SK-N-SH treated with all-trans-retinoic acid at 6 μM for 48 hours (cell line): ENCODE measurements around the gene BCL2L13.

Experiments used
- ATAC-seq: fragments of 200-7000 bp; cut with Tn5 transposase; 3 replicates; pipeline ENCODE4 v1.9.1; 2020; ENCODE audit warnings: mild to moderate bottlenecking, moderate library complexity
- BACH2 ChIP-seq: fragments of 250-450 bp; sonication (Bioruptor Pico); IDR thresholded peaks from 2 replicates; pipeline ENCODE4 v1.9.0; 2021; ENCODE audit warnings: mild to moderate bottlenecking, borderline replicate concordance
- CSDC2 ChIP-seq: fragments of 250-450 bp; sonication (Bioruptor Pico); IDR thresholded peaks from 2 replicates; pipeline ENCODE4 v1.5.0; 2020; ENCODE audit warnings: mild to moderate bottlenecking, moderate library complexity
- ESRRG ChIP-seq: fragments of 250-450 bp; sonication (Bioruptor Pico); IDR thresholded peaks from 2 replicates; pipeline ENCODE4 v1.6.1; 2021; ENCODE audit warnings: mild to moderate bottlenecking
- GLIS3 ChIP-seq: fragments of 250-450 bp; sonication (Bioruptor Pico); IDR thresholded peaks from 2 replicates; pipeline ENCODE4 v1.5.0; 2020; ENCODE audit warnings: mild to moderate bottlenecking, moderate library complexity
- POU6F1 ChIP-seq: fragments of 250-450 bp; sonication (Bioruptor Pico); IDR thresholded peaks from 2 replicates; pipeline ENCODE4 v1.8.0; 2021; ENCODE audit warnings: low read depth, mild to moderate bottlenecking, moderate library complexity, borderline replicate concordance
- PPARA ChIP-seq: fragments of 250-450 bp; sonication (Bioruptor Pico); IDR thresholded peaks from 2 replicates; pipeline ENCODE4 v1.5.0; 2020; ENCODE audit warnings: mild to moderate bottlenecking, borderline replicate concordance
- RARB ChIP-seq: fragments of 250-450 bp; sonication (Bioruptor Pico); IDR thresholded peaks from 2 replicates; pipeline ENCODE4 v1.8.0; 2021; ENCODE audit warnings: mild to moderate bottlenecking, moderate library complexity
- SNAI2 ChIP-seq: fragments of 250-450 bp; sonication (Bioruptor Pico); IDR thresholded peaks from 2 replicates; pipeline ENCODE4 v1.5.0; 2020; ENCODE audit warnings: mild to moderate bottlenecking, moderate library complexity
- TCF4 ChIP-seq: fragments of 250-450 bp; sonication (Bioruptor Pico); IDR thresholded peaks from 2 replicates; pipeline ENCODE4 v1.8.0; 2021; ENCODE audit warnings: mild to moderate bottlenecking, moderate library complexity, borderline replicate concordance
- TOX ChIP-seq: fragments of 250-450 bp; sonication (Bioruptor Pico); IDR thresholded peaks from 2 replicates; pipeline ENCODE4 v1.8.0; 2021; ENCODE audit warnings: mild to moderate bottlenecking, moderate library complexity, borderline replicate concordance
- TSHZ2 ChIP-seq: fragments of 250-450 bp; sonication (Bioruptor Pico); IDR thresholded peaks from 2 replicates; pipeline ENCODE4 v1.5.0; 2020; ENCODE audit warnings: mild to moderate bottlenecking, moderate library complexity
- ZC3H10 ChIP-seq: fragments of 250-450 bp; sonication (Bioruptor Pico); IDR thresholded peaks from 2 replicates; pipeline ENCODE4 v1.5.1; 2021; ENCODE audit warnings: mild to moderate bottlenecking, moderate library complexity
- ZFP3 ChIP-seq: fragments of 250-450 bp; sonication (Bioruptor Pico); IDR thresholded peaks from 2 replicates; pipeline ENCODE4 v1.5.0; 2020; ENCODE audit warnings: mild to moderate bottlenecking, moderate library complexity
- ZFP30 ChIP-seq: fragments of 450-650 bp; formaldehyde crosslinking; IDR thresholded peaks from 2 replicates; pipeline ENCODE4 v1.5.0; 2022; ENCODE audit warnings: mild to moderate bottlenecking, moderate library complexity
- ZNF565 ChIP-seq: fragments of 450-650 bp; formaldehyde crosslinking; conservative IDR thresholded peaks from 2 replicates; pipeline ENCODE4 v1.5.0; 2020; ENCODE audit warnings: low read depth, mild to moderate bottlenecking, moderate library complexity
- ZNF70 ChIP-seq: fragments of 450-650 bp; formaldehyde crosslinking; IDR thresholded peaks from 2 replicates; pipeline ENCODE4 v1.5.0; 2020; ENCODE audit warnings: mild to moderate bottlenecking, moderate library complexity
- ZNF8 ChIP-seq: fragments of 450-650 bp; formaldehyde crosslinking; IDR thresholded peaks from 2 replicates; pipeline ENCODE4 v1.5.0; 2020; ENCODE audit warnings: mild to moderate bottlenecking, moderate library complexity
- TF ChIP-seq, protein P1 (sequence below): fragments of 250-450 bp; sonication (Bioruptor Pico); IDR thresholded peaks from 2 replicates; pipeline ENCODE4 v1.8.0; 2020; ENCODE audit warnings: mild to moderate bottlenecking, moderate library complexity, borderline replicate concordance
- TF ChIP-seq, protein P2 (sequence below): fragments of 250-450 bp; sonication (Bioruptor Pico); IDR thresholded peaks from 2 replicates; pipeline ENCODE4 v1.5.1; 2021; ENCODE audit warnings: mild to moderate bottlenecking, moderate library complexity
- TF ChIP-seq, protein P3 (sequence below): fragments of 250-450 bp; sonication (Bioruptor Pico); IDR thresholded peaks from 2 replicates; pipeline ENCODE4 v1.5.1; 2020; ENCODE audit warnings: low read depth, mild to moderate bottlenecking, moderate library complexity

BCL2L13 gene

GRCh38 chr22:17726928-17727897, 88.7 kb downstream of the BCL2L13 start:
- no peak for TF ChIP-seq TCF4 (CRISPR knock-in tag)
- no peak for TF ChIP-seq ESRRG (CRISPR knock-in tag)
- no peak for TF ChIP-seq RARB
- TF ChIP-seq, protein P1, sequence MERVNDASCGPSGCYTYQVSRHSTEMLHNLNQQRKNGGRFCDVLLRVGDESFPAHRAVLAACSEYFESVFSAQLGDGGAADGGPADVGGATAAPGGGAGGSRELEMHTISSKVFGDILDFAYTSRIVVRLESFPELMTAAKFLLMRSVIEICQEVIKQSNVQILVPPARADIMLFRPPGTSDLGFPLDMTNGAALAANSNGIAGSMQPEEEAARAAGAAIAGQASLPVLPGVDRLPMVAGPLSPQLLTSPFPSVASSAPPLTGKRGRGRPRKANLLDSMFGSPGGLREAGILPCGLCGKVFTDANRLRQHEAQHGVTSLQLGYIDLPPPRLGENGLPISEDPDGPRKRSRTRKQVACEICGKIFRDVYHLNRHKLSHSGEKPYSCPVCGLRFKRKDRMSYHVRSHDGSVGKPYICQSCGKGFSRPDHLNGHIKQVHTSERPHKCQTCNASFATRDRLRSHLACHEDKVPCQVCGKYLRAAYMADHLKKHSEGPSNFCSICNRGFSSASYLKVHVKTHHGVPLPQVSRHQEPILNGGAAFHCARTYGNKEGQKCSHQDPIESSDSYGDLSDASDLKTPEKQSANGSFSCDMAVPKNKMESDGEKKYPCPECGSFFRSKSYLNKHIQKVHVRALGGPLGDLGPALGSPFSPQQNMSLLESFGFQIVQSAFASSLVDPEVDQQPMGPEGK (CRISPR knock-in tag), result no peak
- no peak for TF ChIP-seq GLIS3
- TF ChIP-seq BACH2, result no peak
- no peak for TF ChIP-seq ZNF70 (CRISPR knock-in tag)
- no peak for TF ChIP-seq CSDC2 (CRISPR knock-in tag)
- TF ChIP-seq, protein P2, sequence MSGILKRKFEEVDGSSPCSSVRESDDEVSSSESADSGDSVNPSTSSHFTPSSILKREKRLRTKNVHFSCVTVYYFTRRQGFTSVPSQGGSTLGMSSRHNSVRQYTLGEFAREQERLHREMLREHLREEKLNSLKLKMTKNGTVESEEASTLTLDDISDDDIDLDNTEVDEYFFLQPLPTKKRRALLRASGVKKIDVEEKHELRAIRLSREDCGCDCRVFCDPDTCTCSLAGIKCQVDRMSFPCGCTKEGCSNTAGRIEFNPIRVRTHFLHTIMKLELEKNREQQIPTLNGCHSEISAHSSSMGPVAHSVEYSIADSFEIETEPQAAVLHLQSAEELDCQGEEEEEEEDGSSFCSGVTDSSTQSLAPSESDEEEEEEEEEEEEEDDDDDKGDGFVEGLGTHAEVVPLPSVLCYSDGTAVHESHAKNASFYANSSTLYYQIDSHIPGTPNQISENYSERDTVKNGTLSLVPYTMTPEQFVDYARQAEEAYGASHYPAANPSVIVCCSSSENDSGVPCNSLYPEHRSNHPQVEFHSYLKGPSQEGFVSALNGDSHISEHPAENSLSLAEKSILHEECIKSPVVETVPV, result no peak
- TF ChIP-seq TSHZ2 (CRISPR knock-in tag), result no peak
- no peak for TF ChIP-seq ZC3H10 (CRISPR knock-in tag)
- no peak for TF ChIP-seq PPARA (CRISPR knock-in tag)
- TF ChIP-seq POU6F1 (CRISPR knock-in tag), result no peak
- TF ChIP-seq ZFP3 (CRISPR knock-in tag), result no peak
- TF ChIP-seq ZFP30 (CRISPR knock-in tag), result no peak
- no peak for TF ChIP-seq ZNF565 (CRISPR knock-in tag)
- no peak for TF ChIP-seq TOX
- TF ChIP-seq, protein P3, sequence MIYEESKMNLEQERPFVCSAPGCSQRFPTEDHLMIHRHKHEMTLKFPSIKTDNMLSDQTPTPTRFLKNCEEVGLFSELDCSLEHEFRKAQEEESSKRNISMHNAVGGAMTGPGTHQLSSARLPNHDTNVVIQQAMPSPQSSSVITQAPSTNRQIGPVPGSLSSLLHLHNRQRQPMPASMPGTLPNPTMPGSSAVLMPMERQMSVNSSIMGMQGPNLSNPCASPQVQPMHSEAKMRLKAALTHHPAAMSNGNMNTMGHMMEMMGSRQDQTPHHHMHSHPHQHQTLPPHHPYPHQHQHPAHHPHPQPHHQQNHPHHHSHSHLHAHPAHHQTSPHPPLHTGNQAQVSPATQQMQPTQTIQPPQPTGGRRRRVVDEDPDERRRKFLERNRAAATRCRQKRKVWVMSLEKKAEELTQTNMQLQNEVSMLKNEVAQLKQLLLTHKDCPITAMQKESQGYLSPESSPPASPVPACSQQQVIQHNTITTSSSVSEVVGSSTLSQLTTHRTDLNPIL (CRISPR knock-in tag), result no peak
- TF ChIP-seq ZNF8, result no peak
- TF ChIP-seq SNAI2 (CRISPR knock-in tag), result no peak
- no peak for ATAC-seq

GRCh38 chr22:17728786-17729185, 90.2 kb downstream of the BCL2L13 start:
- no peak for ATAC-seq
- TF ChIP-seq RARB, result no peak
- TF ChIP-seq, protein P1 (CRISPR knock-in tag), result no peak
- TF ChIP-seq ZFP30 (CRISPR knock-in tag), result no peak
- TF ChIP-seq, protein P3 (CRISPR knock-in tag), result no peak
- TF ChIP-seq SNAI2 (CRISPR knock-in tag), result no peak
- TF ChIP-seq TSHZ2 (CRISPR knock-in tag), result no peak
- no peak for TF ChIP-seq PPARA (CRISPR knock-in tag)
- no peak for TF ChIP-seq BACH2
- no peak for TF ChIP-seq ZNF565 (CRISPR knock-in tag)
- no peak for TF ChIP-seq TCF4 (CRISPR knock-in tag)
- no peak for TF ChIP-seq ZNF8
- no peak for TF ChIP-seq ZNF70 (CRISPR knock-in tag)
- TF ChIP-seq GLIS3, result no peak
- TF ChIP-seq, all 23 proteins: peak for 0
